ENCODE measurements around the gene ATF3. TPM values are rescaled to one million over a fixed set of nuclear protein-coding genes. Genes with fewer than 3 reads are reported as not detected.

The ATF3 gene
- polyA plus RNA-seq, 1 donor from 2014 or later = 7.2 TPM

- no peak overlapping the region for H2AFZ ChIP-seq (ENCODE audit: low read depth, low read length)
- no peaks in the 10 kb centered on the region for H3F3A ChIP-seq (ENCODE audit: insufficient read depth, low read length, poor library complexity, severe bottlenecking)
- H4K20me1 ChIP-seq (ENCODE audit: insufficient read depth) = no peaks in the 10 kb centered on the region
- no peaks in the 10 kb centered on the region for H3K36me3 ChIP-seq (ENCODE audit: insufficient read depth, low read length)
- no peaks in the 10 kb centered on the region for H3K27me3 ChIP-seq (ENCODE audit: insufficient read depth, low read depth, low read length)
- no peaks in the 10 kb centered on the region for H3K9me2 ChIP-seq (ENCODE audit: insufficient read depth, low read length)
- no peak overlapping the region for H3K9ac ChIP-seq (ENCODE audit: low read length)
- TF ChIP-seq POLR2AphosphoS5 (IDR thresholded peaks at IDR 0.05) (no peak), EZH2 (IDR thresholded peaks at IDR 0.05; ENCODE audit: borderline replicate concordance, insufficient read depth, low read length, poor library complexity, severe bottlenecking) (no peak), EP300 (conservative IDR thresholded peaks at IDR 0.05; ENCODE audit: poor library complexity, severe bottlenecking) (no peak), MXI1 (conservative IDR thresholded peaks at IDR 0.05; ENCODE audit: poor library complexity, severe bottlenecking) (no peak), CTCF (IDR thresholded peaks at IDR 0.05; ENCODE audit: poor library complexity, severe bottlenecking) (no peak), RAD21 (conservative IDR thresholded peaks at IDR 0.05) (no peak), TAF1 (IDR thresholded peaks at IDR 0.05; ENCODE audit: low read depth) (no peak), SMC3 (conservative IDR thresholded peaks at IDR 0.05; ENCODE audit: poor library complexity) (no peak)
- TF ChIP-seq, protein P1, sequence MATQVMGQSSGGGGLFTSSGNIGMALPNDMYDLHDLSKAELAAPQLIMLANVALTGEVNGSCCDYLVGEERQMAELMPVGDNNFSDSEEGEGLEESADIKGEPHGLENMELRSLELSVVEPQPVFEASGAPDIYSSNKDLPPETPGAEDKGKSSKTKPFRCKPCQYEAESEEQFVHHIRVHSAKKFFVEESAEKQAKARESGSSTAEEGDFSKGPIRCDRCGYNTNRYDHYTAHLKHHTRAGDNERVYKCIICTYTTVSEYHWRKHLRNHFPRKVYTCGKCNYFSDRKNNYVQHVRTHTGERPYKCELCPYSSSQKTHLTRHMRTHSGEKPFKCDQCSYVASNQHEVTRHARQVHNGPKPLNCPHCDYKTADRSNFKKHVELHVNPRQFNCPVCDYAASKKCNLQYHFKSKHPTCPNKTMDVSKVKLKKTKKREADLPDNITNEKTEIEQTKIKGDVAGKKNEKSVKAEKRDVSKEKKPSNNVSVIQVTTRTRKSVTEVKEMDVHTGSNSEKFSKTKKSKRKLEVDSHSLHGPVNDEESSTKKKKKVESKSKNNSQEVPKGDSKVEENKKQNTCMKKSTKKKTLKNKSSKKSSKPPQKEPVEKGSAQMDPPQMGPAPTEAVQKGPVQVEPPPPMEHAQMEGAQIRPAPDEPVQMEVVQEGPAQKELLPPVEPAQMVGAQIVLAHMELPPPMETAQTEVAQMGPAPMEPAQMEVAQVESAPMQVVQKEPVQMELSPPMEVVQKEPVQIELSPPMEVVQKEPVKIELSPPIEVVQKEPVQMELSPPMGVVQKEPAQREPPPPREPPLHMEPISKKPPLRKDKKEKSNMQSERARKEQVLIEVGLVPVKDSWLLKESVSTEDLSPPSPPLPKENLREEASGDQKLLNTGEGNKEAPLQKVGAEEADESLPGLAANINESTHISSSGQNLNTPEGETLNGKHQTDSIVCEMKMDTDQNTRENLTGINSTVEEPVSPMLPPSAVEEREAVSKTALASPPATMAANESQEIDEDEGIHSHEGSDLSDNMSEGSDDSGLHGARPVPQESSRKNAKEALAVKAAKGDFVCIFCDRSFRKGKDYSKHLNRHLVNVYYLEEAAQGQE (IDR thresholded peaks at IDR 0.05; ENCODE audit: borderline replicate concordance) = no peak
- H3K27ac ChIP-seq (ENCODE audit: low read length) = no peak overlapping the region
- H3K4me2 ChIP-seq (ENCODE audit: low read length) = no peak overlapping the region
- no peaks in the 10 kb centered on the region for H3K9me3 ChIP-seq (ENCODE audit: low read length)
- H3K79me2 ChIP-seq (replicated peaks; ENCODE audit: insufficient read depth, low read length) = no peaks in the 10 kb centered on the region
- H3K4me3 ChIP-seq (ENCODE audit: low read length) = no peak overlapping the region
Observed at GRCh38 chr1:212582808-212583615, 25.5 kb upstream of the ATF3 start.

DNA sequence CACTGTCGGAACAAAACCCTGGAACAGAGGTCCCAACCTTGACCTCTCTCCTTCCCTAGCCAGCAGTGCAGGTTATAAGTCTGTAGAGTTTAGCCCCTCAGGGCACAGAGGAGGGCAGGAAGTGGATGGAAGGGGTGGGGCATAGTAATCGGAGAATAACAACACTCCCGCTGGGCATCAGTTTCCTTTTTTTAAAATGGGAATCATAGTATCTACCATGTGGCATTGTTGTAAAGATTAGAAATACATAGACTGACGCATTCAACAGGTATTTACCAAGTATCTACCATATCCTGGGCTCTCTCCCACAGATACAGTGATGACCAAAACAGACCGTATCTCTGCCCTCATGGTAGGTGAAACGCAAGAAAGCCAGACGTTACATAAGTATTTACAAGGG, 24.9 kb upstream of the ATF3 start:
- no peaks in the 10 kb centered on the region for H3K36me3 ChIP-seq (ENCODE audit: insufficient read depth, low read length)
- H3F3A ChIP-seq (ENCODE audit: insufficient read depth, low read length, poor library complexity, severe bottlenecking) = no peaks in the 10 kb centered on the region
- TF ChIP-seq POLR2AphosphoS5 (IDR thresholded peaks at IDR 0.05) (no peak), MXI1 (conservative IDR thresholded peaks at IDR 0.05; ENCODE audit: poor library complexity, severe bottlenecking) (no peak), SMC3 (conservative IDR thresholded peaks at IDR 0.05; ENCODE audit: poor library complexity) (no peak), RAD21 (conservative IDR thresholded peaks at IDR 0.05) (no peak), TAF1 (IDR thresholded peaks at IDR 0.05; ENCODE audit: low read depth) (no peak), EP300 (conservative IDR thresholded peaks at IDR 0.05; ENCODE audit: poor library complexity, severe bottlenecking) (no peak), EZH2 (IDR thresholded peaks at IDR 0.05; ENCODE audit: borderline replicate concordance, insufficient read depth, low read length, poor library complexity, severe bottlenecking) (no peak), CTCF (IDR thresholded peaks at IDR 0.05; ENCODE audit: poor library complexity, severe bottlenecking) (no peak)
- TF ChIP-seq, protein P1 (IDR thresholded peaks at IDR 0.05; ENCODE audit: borderline replicate concordance) = no peak
- H3K4me3 ChIP-seq (ENCODE audit: low read length) = no peak overlapping the region
- H3K9ac ChIP-seq (ENCODE audit: low read length) = no peak overlapping the region
- no peaks in the 10 kb centered on the region for H3K27me3 ChIP-seq (ENCODE audit: insufficient read depth, low read depth, low read length)
- H3K9me3 ChIP-seq (ENCODE audit: low read length) = no peaks in the 10 kb centered on the region
- H3K79me2 ChIP-seq (replicated peaks; ENCODE audit: insufficient read depth, low read length) = no peaks in the 10 kb centered on the region
- H4K20me1 ChIP-seq (ENCODE audit: insufficient read depth) = no peaks in the 10 kb centered on the region
- no peak overlapping the region for H3K4me2 ChIP-seq (ENCODE audit: low read length)
- no peaks in the 10 kb centered on the region for H3K9me2 ChIP-seq (ENCODE audit: insufficient read depth, low read length)
- no peak overlapping the region for H3K27ac ChIP-seq (ENCODE audit: low read length)
- no peak overlapping the region for H2AFZ ChIP-seq (ENCODE audit: low read depth, low read length)
